HG02678 (cell line): ENCODE measurements around the gene NPIPA3.
A peak's percentile ranks its signal among the peaks of the same experiment; 100 is the strongest.
"Not testable (repeated sequence)": the region's sequence is repeated elsewhere in the genome, so short reads cannot be mapped to it uniquely, and the experiment has no call there.

Experiments used
- ATAC-seq: cut with Tn5 transposase; IDR thresholded peaks from one replicate; pipeline ENCODE4 v1.9.1; 2021; ENCODE audit warnings: mild to moderate bottlenecking, moderate library complexity; ENCODE audit not compliant: unreplicated experiment

Gene NPIPA3

DNA sequence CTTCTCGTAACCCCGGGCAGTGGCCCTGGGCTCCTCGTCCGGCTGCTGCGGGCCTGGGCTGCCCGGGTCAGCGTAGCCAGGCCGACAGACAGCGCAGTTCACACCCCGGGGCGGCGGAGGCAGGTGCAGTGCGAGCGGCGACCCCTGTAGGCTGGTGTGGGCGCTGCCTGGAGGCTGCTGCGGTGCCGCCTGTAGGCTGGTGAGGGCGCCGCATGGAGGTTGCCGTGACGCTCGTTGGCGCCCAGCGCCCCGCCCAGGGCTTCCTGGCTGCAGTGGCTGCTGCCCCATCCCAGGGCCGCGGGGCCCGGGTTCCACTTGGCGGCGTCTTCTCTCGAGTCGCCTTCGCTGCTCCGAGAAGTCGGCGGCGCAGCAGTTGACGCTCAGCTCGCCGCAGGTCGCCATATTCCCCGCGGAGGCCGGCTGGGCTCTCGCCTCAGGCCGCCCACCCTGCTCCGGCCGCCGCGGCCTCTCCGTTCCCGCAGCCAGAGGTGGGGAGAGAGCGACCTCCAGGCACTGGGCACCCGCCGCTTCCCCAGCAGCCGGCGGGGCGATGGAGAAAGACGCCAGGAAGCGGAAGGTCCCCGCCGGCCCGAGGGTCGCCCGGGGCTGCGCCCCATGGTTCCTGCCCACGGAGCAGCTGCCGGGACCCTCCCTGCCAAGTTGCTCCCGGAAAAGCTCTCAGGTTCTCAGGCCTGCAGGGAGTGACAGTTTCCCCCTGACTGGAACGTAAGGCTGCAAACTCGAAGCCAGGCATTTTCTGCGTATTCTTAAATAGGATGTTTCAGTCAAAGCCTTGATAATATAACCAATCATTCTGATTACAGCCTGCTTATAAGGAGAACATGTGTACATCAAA, at the start of gene NPIPA3:
Gene NPIPA3, plus strand, starts transcription at position 256 of the 856 bp plus-strand sequence. CDS start 5,533 bp downstream, outside the sequence.
- ATAC-seq: peak; percentile 98

- ATAC-seq: peak; percentile 89
Measured at GRCh38 chr16:14658063-14658462, 45.1 kb upstream of the NPIPA3 start.

- no peak for ATAC-seq
Measured at GRCh38 chr16:14667347-14668266, 35.6 kb upstream of the NPIPA3 start.

- no peak for ATAC-seq
Measured at GRCh38 chr16:14668556-14669223, 34.5 kb upstream of the NPIPA3 start.

DNA sequence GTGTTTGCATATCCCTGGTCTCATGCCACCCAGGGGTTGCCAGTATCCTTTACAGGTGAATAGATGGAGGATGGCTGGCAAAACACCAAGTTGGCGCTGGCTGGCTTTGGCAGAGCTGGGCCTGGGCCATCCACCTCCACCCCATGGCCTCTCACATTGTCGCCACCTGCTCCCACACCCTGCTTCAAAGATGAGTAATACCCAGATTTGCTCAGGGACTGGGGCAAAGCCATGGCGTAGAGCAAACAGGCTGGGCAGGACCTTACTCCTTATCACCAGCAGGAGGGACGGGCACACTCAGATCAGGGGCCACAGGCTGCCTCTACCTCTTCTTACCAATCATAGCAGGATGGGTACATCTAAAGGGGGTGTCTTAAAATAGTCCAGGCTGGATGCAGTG, 33.4 kb upstream of the NPIPA3 start:
- no peak for ATAC-seq

GRCh38 chr16:14672403-14672971, 30.7 kb upstream of the NPIPA3 start:
- no peak for ATAC-seq

GRCh38 chr16:14676633-14677032, 26.6 kb upstream of the NPIPA3 start:
- ATAC-seq: no peak

DNA sequence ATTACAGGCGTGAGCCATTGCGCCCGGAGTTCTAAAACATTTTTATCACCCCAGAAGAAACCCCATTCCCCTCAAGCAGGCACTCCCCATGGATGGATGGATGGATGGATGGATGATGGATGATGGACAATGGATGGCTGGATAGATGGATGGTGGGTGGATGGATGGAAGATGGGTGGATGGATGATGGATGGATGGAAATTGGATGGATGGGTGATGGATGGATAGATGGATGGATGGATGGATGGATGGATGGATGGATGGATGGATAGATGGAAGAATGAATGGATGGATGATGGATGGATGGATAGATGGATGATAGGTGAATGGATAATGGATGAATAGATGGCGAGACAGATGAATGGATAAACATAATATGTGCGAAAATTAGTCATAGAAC, 25.6 kb upstream of the NPIPA3 start:
- ATAC-seq: no peak

DNA sequence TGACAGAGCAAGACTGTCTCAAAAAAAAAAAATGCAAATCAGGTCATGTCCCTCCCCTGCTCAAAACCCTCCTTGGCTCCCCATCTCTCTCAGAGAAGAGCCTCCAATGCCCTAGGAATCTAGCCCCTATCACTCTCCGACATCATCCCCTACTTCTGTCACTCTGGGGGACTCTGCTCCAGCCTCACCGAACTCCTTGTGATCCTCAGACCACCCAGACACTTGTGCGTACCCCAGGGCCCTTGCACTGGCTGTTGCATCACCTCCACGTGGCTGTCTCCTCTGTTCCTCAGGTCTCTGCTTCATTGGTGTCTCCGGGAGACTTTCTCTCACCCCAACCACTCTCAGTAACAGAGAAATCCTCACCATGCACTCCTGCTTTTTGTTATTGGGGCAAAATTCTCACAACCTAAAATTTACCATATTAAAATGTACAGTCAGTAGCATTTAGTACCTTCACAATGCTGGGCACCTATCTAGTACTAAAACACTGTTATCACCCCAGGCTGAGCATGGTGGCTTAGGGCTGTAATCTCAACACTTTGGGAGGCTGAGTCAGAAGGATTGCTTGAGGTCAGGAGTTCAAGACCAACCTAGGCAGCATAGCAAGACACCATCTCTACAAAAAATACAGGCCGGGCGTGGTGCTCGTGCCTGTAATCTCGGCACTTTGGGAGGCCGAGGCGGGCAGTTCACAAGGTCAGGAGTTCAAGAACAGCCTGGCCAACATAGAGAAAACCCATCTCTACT, 24.3 kb upstream of the NPIPA3 start:
- no peak for ATAC-seq

GRCh38 chr16:14680396-14680795, 22.8 kb upstream of the NPIPA3 start:
- not testable (repeated sequence) for ATAC-seq

- ATAC-seq: no peak
Measured at GRCh38 chr16:14681115-14681514, 22.1 kb upstream of the NPIPA3 start.

DNA sequence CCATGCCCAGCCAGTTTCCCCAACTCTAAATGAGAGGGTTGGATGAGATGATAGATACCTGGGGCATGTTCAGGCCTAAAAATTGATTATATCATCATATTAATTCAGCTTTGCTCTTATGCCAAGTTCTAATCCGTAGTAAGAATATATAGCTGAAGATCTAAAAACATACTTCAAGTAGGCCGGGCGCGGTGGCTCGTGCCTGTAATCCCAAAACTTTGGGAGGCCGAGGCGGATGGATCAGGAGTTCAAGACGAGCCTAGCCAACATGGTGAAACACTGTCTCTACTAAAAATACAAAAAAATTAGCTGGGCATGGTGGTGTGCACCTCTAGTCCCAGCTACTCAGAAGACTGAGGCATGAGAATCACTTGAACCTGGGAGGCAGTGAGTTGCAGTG, 21.1 kb upstream of the NPIPA3 start:
- ATAC-seq: no peak

DNA sequence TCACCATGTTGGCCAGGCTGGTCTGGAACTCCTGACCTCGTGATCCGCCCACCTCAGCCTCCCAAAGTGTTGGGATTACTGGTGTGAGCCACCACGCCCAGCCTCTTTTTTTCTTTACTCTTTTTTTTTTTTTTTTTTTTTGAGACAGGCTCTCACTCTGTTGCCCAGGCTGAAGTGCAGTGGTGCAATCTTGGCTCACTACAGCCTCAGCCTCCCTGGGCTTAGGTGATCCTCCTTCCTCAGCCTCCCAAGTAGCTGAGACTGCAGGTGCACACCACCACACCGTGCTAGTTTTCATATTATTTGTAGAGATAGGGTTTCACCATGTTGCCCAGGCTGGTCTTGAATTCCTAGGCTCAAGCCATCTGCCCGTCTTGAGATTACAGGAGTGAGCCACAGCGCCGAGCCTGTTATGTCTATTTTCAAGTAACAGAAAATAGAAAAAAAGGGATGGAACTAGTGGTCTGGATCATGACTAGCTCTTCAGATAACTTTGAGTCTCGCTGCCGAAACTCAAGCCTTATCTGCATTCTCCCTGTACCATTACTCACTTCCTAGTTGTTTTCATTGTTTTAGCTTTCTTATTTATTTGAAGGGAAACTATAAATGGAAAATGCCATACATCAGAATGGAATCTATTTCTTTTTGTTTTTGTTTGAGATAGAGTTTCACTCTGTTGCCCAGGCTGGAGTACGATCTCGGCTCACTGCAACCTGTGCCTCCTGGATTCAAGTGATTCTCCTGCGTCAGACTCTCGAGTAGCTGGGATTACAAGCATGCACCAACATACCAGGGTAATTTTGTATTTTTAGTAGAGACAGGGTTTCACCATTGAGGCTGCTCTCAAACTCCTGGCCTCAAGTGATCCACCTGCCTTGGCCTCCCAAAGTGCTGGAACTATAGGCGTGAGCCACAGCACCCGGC, 17.1 kb upstream of the NPIPA3 start:
- ATAC-seq: not testable (repeated sequence)

GRCh38 chr16:14694129-14694528, 9.1 kb upstream of the NPIPA3 start, which contains the start of gene PLA2G10:
Gene PLA2G10 (minus strand): TSS chr16:14694308. CDS start chr16:14694229, 79 bp downstream.
- not testable (repeated sequence) for ATAC-seq

- ATAC-seq: not testable (repeated sequence)
Measured at GRCh38 chr16:14701859-14702258, 1.4 kb upstream of the NPIPA3 start.

DNA sequence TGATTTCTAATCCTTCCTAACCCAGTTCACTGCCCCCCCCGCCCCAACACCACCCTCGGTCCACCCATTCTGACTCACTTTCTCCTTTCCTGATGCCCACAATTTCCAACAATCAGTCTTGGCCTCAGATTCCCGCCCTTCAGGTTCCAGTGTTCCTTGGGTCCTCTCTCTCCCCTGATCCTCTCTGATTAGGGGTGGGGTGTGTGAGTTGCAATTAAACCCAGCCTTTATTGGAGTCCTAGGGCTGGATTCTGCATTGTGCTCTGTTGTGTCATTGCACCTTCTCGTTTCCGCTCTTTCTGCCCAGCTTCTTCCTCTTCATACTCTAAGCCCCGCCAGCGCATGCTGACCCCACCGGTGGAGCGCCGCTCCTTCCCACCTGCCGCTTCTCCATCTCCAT, 539 bp upstream of the NPIPA3 start:
- not testable (repeated sequence) for ATAC-seq

- not testable (repeated sequence) for ATAC-seq
Measured at GRCh38 chr16:14733233-14733632, 30.0 kb downstream of the NPIPA3 start.

GRCh38 chr16:14740832-14741385, 37.7 kb downstream of the NPIPA3 start:
- not testable (repeated sequence) for ATAC-seq
